Lower leg skin (tissue), 4 donors: ENCODE results near the gene DZANK1. TPM values are rescaled to one million over a fixed set of nuclear protein-coding genes. Genes with fewer than 3 reads are reported as not detected.
A peak's percentile ranks its signal among the peaks of the same experiment; 100 is the strongest.

ENCODE experiments used
- DNase-seq, 2 donors: peaks; one replicate each; pipeline ENCODE4 v3.0.0-alpha.2; 2019; ENCODE audit warnings: low spot score in 2 of 2
- H3K4me3 ChIP-seq: fragments of 200-600 bp; sonication (generic); 2 replicates; pipeline ENCODE4 v1.5.1; 2017; ENCODE audit warnings: mild to moderate bottlenecking, low read depth; ENCODE audit not compliant: poor library complexity, severe bottlenecking
- POLR2A ChIP-seq, 2 donors: fragments of 450-650 bp; IDR thresholded peaks; one replicate each; pipeline ENCODE4 v1.6.1; 2016 to 2017; ENCODE audit warnings: antibody characterized with exemption in 2 of 2, mild to moderate bottlenecking in 1 of 2, moderate library complexity in 1 of 2
- WGBS, 2 donors: methylation state at CpG; one replicate each; pipeline ENCODE4 v1.1.5; 2018; 5-methylcytosine and 5-hydroxymethylcytosine counted together
- intact Hi-C: fragments of 100-400 bp; cut with DNase I; formaldehyde crosslinking; loops from one replicate; pipeline ENCODE4 v1.15.0; 2023; ENCODE audit warnings: low total_unique reads
- total RNA-seq, 4 donors: library from RNA; depleted of rRNA; stranded (reverse); fragments of >200 nt; gene quantifications; one replicate each; pipeline ENCODE4 v1.1.0, GENCODE V29; 2016
- TF ChIP-seq, protein P1 (sequence below), 3 donors: fragments of 450-650 bp; IDR thresholded peaks; one replicate each; pipeline ENCODE4 v1.5.1; 2016; ENCODE audit warnings: antibody characterized with exemption in 3 of 3, mild to moderate bottlenecking in 3 of 3, moderate library complexity in 2 of 3

DZANK1 gene
- 1 to 10 TPM in 3 of 4 donors, under 1 TPM in 1; 0.53 to 6.1 (median 4.3) TPM for total RNA-seq

DNA sequence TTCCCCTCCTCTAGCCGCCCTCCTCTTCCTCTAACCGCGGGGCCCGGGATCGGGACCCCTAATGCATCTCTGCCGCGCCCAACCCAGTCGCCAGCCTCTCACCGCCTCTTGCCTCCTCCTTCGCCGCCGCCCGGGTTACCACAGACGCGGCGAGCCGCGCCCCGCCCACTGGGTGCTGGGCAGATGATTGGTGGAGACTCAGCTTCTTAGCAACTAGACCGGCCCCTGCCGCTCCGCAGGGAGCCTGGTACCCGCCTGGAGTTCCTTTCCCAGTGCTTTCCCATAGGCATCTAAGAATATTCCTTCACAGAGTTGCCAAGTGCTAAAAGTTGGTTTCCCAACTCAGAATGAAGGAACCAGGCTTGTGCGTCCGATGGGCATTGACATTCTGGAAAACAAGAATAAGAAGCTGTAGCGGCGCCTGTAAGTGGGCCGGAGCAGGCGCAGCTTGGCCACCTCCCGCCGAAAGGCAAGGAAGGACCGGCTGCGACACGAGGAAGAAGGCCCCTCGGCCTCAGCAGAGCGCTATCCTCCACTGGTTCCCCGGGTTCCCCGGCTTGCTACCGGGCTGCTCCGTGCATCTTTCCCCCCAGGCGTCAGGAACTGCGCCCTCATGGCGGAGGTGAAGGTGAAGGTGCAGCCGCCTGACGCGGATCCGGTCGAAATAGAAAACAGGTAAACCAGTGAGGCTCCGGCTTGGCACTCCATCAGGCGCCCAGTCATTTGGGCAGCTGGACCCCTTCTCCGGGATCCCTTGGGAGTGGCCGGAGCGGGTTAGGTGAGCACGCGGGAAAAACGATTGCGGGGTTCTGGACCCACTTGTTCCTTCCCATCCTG lies at the start of gene DZANK1, which contains the start of gene POLR3F:
TSS of gene DZANK1 (minus strand) at position 137 of the 837 bp plus-strand sequence. CDS start 1,672 bp downstream, outside the sequence.
TSS of gene POLR3F (plus strand) at position 497 of the 837 bp plus-strand sequence. CDS start at position 614, 117 bp downstream.
- intact Hi-C loops = no loop called here
- WGBS, 2 donors = 0% methylated on average over 55 to 57 of the region's 57 CpGs
- TF ChIP-seq, protein P1, sequence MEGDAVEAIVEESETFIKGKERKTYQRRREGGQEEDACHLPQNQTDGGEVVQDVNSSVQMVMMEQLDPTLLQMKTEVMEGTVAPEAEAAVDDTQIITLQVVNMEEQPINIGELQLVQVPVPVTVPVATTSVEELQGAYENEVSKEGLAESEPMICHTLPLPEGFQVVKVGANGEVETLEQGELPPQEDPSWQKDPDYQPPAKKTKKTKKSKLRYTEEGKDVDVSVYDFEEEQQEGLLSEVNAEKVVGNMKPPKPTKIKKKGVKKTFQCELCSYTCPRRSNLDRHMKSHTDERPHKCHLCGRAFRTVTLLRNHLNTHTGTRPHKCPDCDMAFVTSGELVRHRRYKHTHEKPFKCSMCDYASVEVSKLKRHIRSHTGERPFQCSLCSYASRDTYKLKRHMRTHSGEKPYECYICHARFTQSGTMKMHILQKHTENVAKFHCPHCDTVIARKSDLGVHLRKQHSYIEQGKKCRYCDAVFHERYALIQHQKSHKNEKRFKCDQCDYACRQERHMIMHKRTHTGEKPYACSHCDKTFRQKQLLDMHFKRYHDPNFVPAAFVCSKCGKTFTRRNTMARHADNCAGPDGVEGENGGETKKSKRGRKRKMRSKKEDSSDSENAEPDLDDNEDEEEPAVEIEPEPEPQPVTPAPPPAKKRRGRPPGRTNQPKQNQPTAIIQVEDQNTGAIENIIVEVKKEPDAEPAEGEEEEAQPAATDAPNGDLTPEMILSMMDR (IDR thresholded peaks at IDR 0.05) = no peak
- TF ChIP-seq POLR2A (IDR thresholded peaks at IDR 0.05) = no peak
- DNase-seq = peak; percentile 95 to 99
- peak within 1 kb of the TSS; percentile 90 for H3K4me3 ChIP-seq

- DNase-seq = no peak
- intact Hi-C loops = no loop called here
- TF ChIP-seq, protein P1 (IDR thresholded peaks at IDR 0.05) = no peak
- TF ChIP-seq POLR2A (IDR thresholded peaks at IDR 0.05) = no peak
Measured at GRCh38 chr20:18515973-18516372, 49.1 kb upstream of the DZANK1 start.

GRCh38 chr20:18514127-18514526 lies 47.3 kb upstream of the DZANK1 start:
- intact Hi-C loops = no loop called here
- no peak for DNase-seq
- no peak overlapping the region for H3K4me3 ChIP-seq
- 83 to 92% methylated on average over 3 to 5 of the region's 5 CpGs for WGBS, 2 donors
- TF ChIP-seq POLR2A (IDR thresholded peaks at IDR 0.05) = no peak
- TF ChIP-seq, protein P1 (IDR thresholded peaks at IDR 0.05) = no peak

More at GRCh38 chr20:18515973-18516372, 49.1 kb upstream of the DZANK1 start:
- no peak overlapping the region for H3K4me3 ChIP-seq

DNA sequence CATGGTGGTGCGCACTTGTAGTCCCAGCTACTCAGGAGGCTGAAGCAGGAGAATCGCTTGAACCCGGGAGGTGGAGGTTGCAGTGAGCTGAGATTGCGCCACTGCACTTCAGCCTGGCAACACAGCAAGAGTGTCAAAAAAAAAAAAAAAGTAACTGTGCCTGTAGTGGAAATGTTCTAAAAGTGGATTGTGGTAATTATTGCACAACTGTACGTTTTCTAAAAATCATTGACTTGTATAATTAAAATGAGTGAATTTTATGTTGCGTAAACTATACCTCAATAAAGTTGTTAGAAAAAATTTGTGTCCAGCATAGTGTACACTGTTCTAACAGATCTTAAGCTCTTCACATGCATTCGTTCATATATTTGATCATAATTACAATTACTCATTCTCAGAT lies 46.4 kb upstream of the DZANK1 start:
- 85 to 90% methylated on average over 7 of the region's 7 CpGs for WGBS, 2 donors
- intact Hi-C loops = no loop called here
- H3K4me3 ChIP-seq = no peak overlapping the region
- TF ChIP-seq, protein P1 (IDR thresholded peaks at IDR 0.05) = no peak
- TF ChIP-seq POLR2A (IDR thresholded peaks at IDR 0.05) = no peak
- DNase-seq = no peak

DNA sequence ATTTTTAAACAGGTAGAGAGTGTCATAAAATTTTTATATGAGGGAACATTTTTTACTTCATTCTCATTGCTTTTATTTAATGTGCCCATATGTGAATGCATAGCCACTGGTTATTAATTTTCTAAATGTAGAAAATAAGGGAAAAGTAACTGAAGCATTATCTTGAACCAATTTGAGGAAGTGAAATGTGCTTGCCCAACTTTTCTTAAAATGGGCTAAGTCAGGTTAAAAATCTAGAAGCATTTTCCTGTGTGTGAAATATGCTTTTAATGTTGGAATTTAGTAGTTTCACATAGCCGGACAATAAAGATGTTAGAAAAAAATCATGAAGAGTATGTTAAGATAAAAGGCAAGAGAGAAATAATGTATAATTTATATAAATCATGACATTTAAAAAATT lies 44.7 kb upstream of the DZANK1 start:
- H3K4me3 ChIP-seq = no peak overlapping the region
- intact Hi-C loops = no loop called here
- TF ChIP-seq, protein P1 (IDR thresholded peaks at IDR 0.05) = no peak
- TF ChIP-seq POLR2A (IDR thresholded peaks at IDR 0.05) = no peak
- WGBS, 2 donors = 92 to 93% methylated on average over 1 of the region's 1 CpG
- DNase-seq = no peak
